H1 (cell line): ENCODE measurements around the gene KCNK3. TPM values are rescaled to one million over a fixed set of nuclear protein-coding genes. Genes with fewer than 3 reads are reported as not detected.

Source experiments
- CTCF ChIA-PET: fragments of 300-600 bp; sonication (Branson Sonifier 250); formaldehyde crosslinking; loops from one replicate; lab custom pipeline; 2021; ENCODE audit not compliant: partially characterized antibody; lab: Charles Lee
- POLR2A ChIA-PET: fragments of 300-600 bp; sonication (Branson Sonifier 250); formaldehyde crosslinking; loops from one replicate; lab custom pipeline; 2021; ENCODE audit warnings: inconsistent platforms; ENCODE audit not compliant: partially characterized antibody; lab: Charles Lee
- DNase-seq, 2 experiments: peaks; one replicate each; pipeline versions ENCODE4 v3.0.0 to v3.0.0-alpha.2; 2010 to 2022; ENCODE audit warnings: low spot score in 2 of 2, low read depth in 1 of 2, mixed read lengths in 1 of 2
- FAIRE-seq: peaks from 2 replicates; lab custom pipeline; 2011; peaks lifted over from hg19 to GRCh38; lab: Jason Lieb, UNC
- H2AFZ ChIP-seq: 2 replicates; pipeline ENCODE4 v1.8.1; 2012; ENCODE audit warnings: low read length, inconsistent platforms
- H2AK5ac ChIP-seq: 2 replicates; pipeline ENCODE4 v1.6.1; 2013; ENCODE audit warnings: low read depth, low read length
- H2BK120ac ChIP-seq: replicated peaks from 2 replicates; pipeline ENCODE3; 2013; ENCODE audit warnings: low read depth, low read length, inconsistent platforms
- H2BK12ac ChIP-seq: 2 replicates; pipeline ENCODE4 v1.6.1; 2013; ENCODE audit warnings: low read depth, low read length
- H2BK15ac ChIP-seq: 2 replicates; pipeline ENCODE4 v1.6.1; 2013; ENCODE audit warnings: low read length
- H2BK20ac ChIP-seq: 2 replicates; pipeline ENCODE4 v1.6.1; 2013; ENCODE audit warnings: low read length
- H2BK5ac ChIP-seq: 2 replicates; pipeline ENCODE4 v1.6.1; 2013; ENCODE audit warnings: low read depth, low read length
- H3K14ac ChIP-seq: 2 replicates; pipeline ENCODE4 v1.6.1; 2013; ENCODE audit warnings: inconsistent platforms; ENCODE audit not compliant: insufficient read length
- H3K18ac ChIP-seq: 2 replicates; pipeline ENCODE4 v1.6.1; 2013; ENCODE audit warnings: low read length; ENCODE audit errors: extremely low read depth
- H3K23ac ChIP-seq: 2 replicates; pipeline ENCODE4 v1.6.1; 2013; ENCODE audit warnings: inconsistent platforms; ENCODE audit not compliant: insufficient read length
- H3K23me2 ChIP-seq: 2 replicates; pipeline ENCODE4 v1.6.1; 2013; ENCODE audit warnings: low read depth, low read length
- H3K27ac ChIP-seq: 2 replicates; pipeline ENCODE4 v1.6.1; 2011; ENCODE audit warnings: low read depth, low read length, inconsistent platforms
- H3K27me3 ChIP-seq, 4 experiments: replicated peaks in 1 of 4; 1 replicate in 1 of 4; 2 replicates in 3 of 4; pipeline versions ENCODE4 v1.6.1 to v1.8.1; 2011 to 2013; ENCODE audit warnings: low read length in 3 of 4, mild to moderate bottlenecking in 3 of 4, inconsistent platforms in 2 of 4, mixed read lengths in 2 of 4, moderate library complexity in 1 of 4; ENCODE audit not compliant: control insufficient read depth in 3 of 4, insufficient read depth in 3 of 4; ENCODE audit errors: extremely low read depth in 1 of 4
- H3K36me3 ChIP-seq, 4 experiments: 2 replicates each; pipeline versions ENCODE4 v1.6.1 to v1.8.1; 2011 to 2013; ENCODE audit warnings: mild to moderate bottlenecking in 4 of 4, low read length in 3 of 4, moderate library complexity in 2 of 4, control low read depth in 1 of 4, inconsistent platforms in 1 of 4; ENCODE audit not compliant: insufficient read depth in 4 of 4, control insufficient read depth in 2 of 4
- H3K4ac ChIP-seq: replicated peaks from 2 replicates; pipeline ENCODE3; 2013; ENCODE audit warnings: low read length, low read depth, mixed read lengths, inconsistent platforms; ENCODE audit not compliant: insufficient read length
- H3K4me1 ChIP-seq, 4 experiments: replicated peaks in 1 of 4; 1 replicate in 1 of 4; 2 replicates in 3 of 4; pipeline versions ENCODE4 v1.6.1 to v1.8.1; 2011 to 2013; ENCODE audit warnings: low read length in 3 of 4, inconsistent platforms in 2 of 4, mixed read lengths in 1 of 4; ENCODE audit not compliant: insufficient read depth in 4 of 4, control insufficient read depth in 3 of 4
- H3K4me2 ChIP-seq, 2 experiments: 2 replicates each; pipeline versions ENCODE4 v1.6.1 to v1.8.1; 2011 to 2013; ENCODE audit warnings: low read depth in 2 of 2, low read length in 2 of 2, control low read depth in 1 of 2, inconsistent platforms in 1 of 2, mild to moderate bottlenecking in 1 of 2; ENCODE audit not compliant: insufficient read depth in 1 of 2
- H3K4me3 ChIP-seq, 4 experiments: fragments of 200-600, 300-600 bp in 1 of 4; sonication (generic), shearing (Covaris generic), sonication (Bioruptor Twin) in 1 of 4; 2 replicates each; pipeline versions ENCODE4 v1.5.1 to v1.8.1; 2011 to 2016; ENCODE audit warnings: low read length in 4 of 4, low read depth in 3 of 4, control low read depth in 2 of 4, inconsistent platforms in 2 of 4, mild to moderate bottlenecking in 2 of 4, mixed read lengths in 1 of 4, moderate library complexity in 1 of 4; ENCODE audit not compliant: insufficient read depth in 2 of 4; ENCODE audit errors: extremely low read depth in 1 of 4
- H3K56ac ChIP-seq: replicated peaks from 2 replicates; pipeline ENCODE3; 2013; ENCODE audit warnings: low read depth, mild to moderate bottlenecking, mixed read lengths, low read length, inconsistent platforms; ENCODE audit not compliant: insufficient read length
- H3K79me1 ChIP-seq: 2 replicates; pipeline ENCODE4 v1.6.1; 2013; ENCODE audit warnings: low read depth, low read length, control low read depth
- H3K79me2 ChIP-seq, 2 experiments: 2 replicates each; pipeline versions ENCODE4 v1.6.1 to v1.8.1; 2012 to 2013; ENCODE audit warnings: low read length in 2 of 2, mild to moderate bottlenecking in 2 of 2, inconsistent platforms in 1 of 2; ENCODE audit not compliant: insufficient read depth in 2 of 2, control insufficient read depth in 1 of 2
- H3K9ac ChIP-seq, 4 experiments: replicated peaks in 1 of 4; 1 replicate in 1 of 4; 2 replicates in 3 of 4; pipeline versions ENCODE4 v1.6.1 to v1.8.1; 2011 to 2013; ENCODE audit warnings: low read depth in 3 of 4, low read length in 3 of 4, control low read depth in 2 of 4, mild to moderate bottlenecking in 2 of 4, moderate library complexity in 2 of 4, inconsistent platforms in 1 of 4; ENCODE audit errors: extremely low read depth in 1 of 4
- H3K9me3 ChIP-seq, 2 experiments: 2 replicates each; pipeline versions ENCODE4 v1.6.1 to v1.8.1; 2012 to 2013; ENCODE audit warnings: mild to moderate bottlenecking in 2 of 2, moderate library complexity in 2 of 2, control low read depth in 1 of 2, inconsistent platforms in 1 of 2, low read depth in 1 of 2, low read length in 1 of 2, mixed read lengths in 1 of 2; ENCODE audit not compliant: insufficient read depth in 2 of 2
- H4K20me1 ChIP-seq, 2 experiments: replicated peaks in 1 of 2; 2 replicates each; pipeline versions ENCODE3 to v1.8.1; 2011 to 2013; ENCODE audit warnings: inconsistent platforms in 2 of 2, low read length in 2 of 2, mild to moderate bottlenecking in 1 of 2; ENCODE audit not compliant: insufficient read depth in 2 of 2, control insufficient read depth in 1 of 2
- H4K5ac ChIP-seq: 2 replicates; pipeline ENCODE4 v1.6.1; 2013; ENCODE audit warnings: low read length, low read depth, mixed read lengths, inconsistent platforms; ENCODE audit not compliant: insufficient read length
- H4K8ac ChIP-seq: 2 replicates; pipeline ENCODE4 v1.8.0; 2013; ENCODE audit warnings: mild to moderate bottlenecking, moderate library complexity, low read length, inconsistent platforms; ENCODE audit not compliant: insufficient read depth; ENCODE audit errors: extremely low read depth
- H4K91ac ChIP-seq: replicated peaks from 2 replicates; pipeline ENCODE3; 2013; ENCODE audit warnings: low read length, mixed read lengths, inconsistent platforms; ENCODE audit not compliant: insufficient read length
- POLR2A ChIP-seq, 2 experiments: IDR thresholded peaks; 1 replicate in 1 of 2; 2 replicates in 1 of 2; pipeline ENCODE4 v1.6.1; 2011; ENCODE audit warnings: low read depth in 2 of 2, low read length in 2 of 2, mild to moderate bottlenecking in 2 of 2; ENCODE audit errors: control extremely low read depth in 1 of 2
- WGBS, 2 experiments: shearing (Covaris generic) in 1 of 2; methylation state at CpG; one replicate each; pipeline versions ENCODE4 v1.1.6 to v1.1.7; 2013 to 2015; ENCODE audit warnings: low lambda C conversion rate in 2 of 2, mixed read lengths in 2 of 2, inconsistent platforms in 1 of 2, low coverage in 1 of 2, missing lambda C conversion rate in 1 of 2; ENCODE audit not compliant: insufficient replicate concordance in 2 of 2, insufficient coverage in 1 of 2, insufficient read length in 1 of 2; ENCODE audit errors: extremely low coverage in 1 of 2, missing lambda C conversion rate in 1 of 2; 5-methylcytosine and 5-hydroxymethylcytosine counted together
- polyA plus RNA-seq, 7 experiments: library from polyadenylated mRNA; depleted of rRNA in 3 of 7; stranded (reverse) in 5 of 7; unstranded in 2 of 7; fragments of >200 nt in 5 of 7; fragments of 200-250 nt in 2 of 7; gene quantifications; 1 replicate in 5 of 7; 2 replicates in 1 of 7; 4 replicates in 1 of 7; pipeline versions ENCODE4 v1.2.1 to v1.2.3, GENCODE V29; 2011 to 2013; ENCODE audit warnings: missing spikeins in 2 of 7, mixed read lengths in 2 of 7
- total RNA-seq: library from RNA; stranded (reverse); fragmentation: NEBNext Ultra II Directional; extraction: Animal tissue kit (Norgen Biotek cat#: 25700); gene quantifications from 2 replicates; pipeline ENCODE4 v1.2.1, GENCODE V29; 2021

The KCNK3 gene
- total and polyA plus RNA-seq, 2 of the 8 experiments (the other 6 are each of a cell fraction or from before 2014, with no cell fraction given), result 0.29 to 0.30 TPM

DNA sequence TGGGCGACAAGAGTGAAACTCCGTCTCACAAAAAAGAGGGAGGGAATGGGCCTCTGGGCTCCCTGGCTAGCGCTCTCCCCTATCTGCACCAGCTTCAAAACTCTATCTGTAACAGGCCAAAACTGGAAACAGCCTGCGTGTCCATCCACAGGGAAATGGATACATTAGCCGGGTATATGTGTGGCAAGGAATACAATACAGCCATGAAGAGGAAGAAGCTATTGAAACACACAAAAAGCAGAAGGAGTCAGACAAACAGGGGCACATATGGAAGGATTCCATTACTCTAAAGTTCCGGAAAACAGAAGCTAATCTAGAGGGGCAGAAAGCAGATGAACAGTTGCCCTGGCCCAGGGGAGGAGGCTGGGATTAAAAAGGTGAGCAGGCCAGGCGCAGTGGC is 47.0 kb downstream of the KCNK3 start:
- Histone ChIP-seq H4K20me1 (no peaks in the 10 kb centered on the region), H3K4me2 (no peak overlapping the region), H4K91ac (no peak overlapping the region), H3K14ac (no peak overlapping the region), H2BK120ac (no peak overlapping the region), H3K9me3 (no peaks in the 10 kb centered on the region), H3K4me3 (no peak overlapping the region), H4K5ac (no peak overlapping the region), H3K27me3 (no peaks in the 10 kb centered on the region), H3K23me2 (no peaks in the 10 kb centered on the region; the same call in 1 of the 2 replicates), H4K8ac (no peak overlapping the region), H3K23ac (no peak overlapping the region), H3K27ac (no peak overlapping the region), H3K79me2 (no peaks in the 10 kb centered on the region)
- CTCF ChIA-PET, result interaction anchor here (1.0 to 14.9 kb wide), 6 partner anchors 9 to 218 kb away, joined by 3 to 367 read pairs (median 4); no protein-coding TSS in a partner anchor
- no peak for TF ChIP-seq POLR2A (IDR thresholded peaks at IDR 0.05; ENCODE audit: control extremely low read depth in 1 of 2, low read depth in 2 of 2, low read length in 2 of 2)
- TF ChIP-seq, all 59 proteins: peak for 0
- Histone ChIP-seq H2BK15ac (no peak overlapping the region), H3K9ac (no peak overlapping the region), H3K4ac (no peak overlapping the region), H2AK5ac (no peak overlapping the region), H2BK20ac (no peak overlapping the region), H3K18ac (no peak overlapping the region), H3K4me1 (no peaks in the 10 kb centered on the region), H2AFZ (no peak overlapping the region), H3K36me3 (no peaks in the 10 kb centered on the region), H2BK12ac (no peak overlapping the region), H2BK5ac (no peak overlapping the region), H3K79me1 (no peaks in the 10 kb centered on the region), H3K56ac (no peak overlapping the region)
- FAIRE-seq (no peak), DNase-seq (no peak)
- POLR2A ChIA-PET, result no interaction called here
- WGBS, 2 experiments, result 89% methylated on average over 7 of the region's 7 CpGs; no CpG with 5 or more reads in 1 of the 2 experiments
